Psoas muscle (tissue), 8 donors: Measurements from ENCODE around the gene SS18. TPM values are rescaled to one million over a fixed set of nuclear protein-coding genes. Genes with fewer than 3 reads are reported as not detected.

Experiments used
- ATAC-seq, 4 donors: fragments of 200-7000 bp; cut with Tn5 transposase; one replicate each; pipeline ENCODE4 v1.9.1; 2020; ENCODE audit warnings: moderate library complexity in 3 of 4, mild to moderate bottlenecking in 2 of 4
- DNase-seq, 2 donors: peaks; one replicate each; pipeline ENCODE4 v3.0.0-alpha.2; 2020
- H3K27ac ChIP-seq: fragments of 200-600 bp; one replicate; pipeline ENCODE4 v1.8.0; 2022
- H3K27me3 ChIP-seq, 3 donors: fragments of 200-600 bp in 1 of 3; one replicate each; pipeline versions ENCODE4 v1.6.1 to v1.8.0; 2013 to 2022; ENCODE audit warnings: low read length in 2 of 3, mild to moderate bottlenecking in 2 of 3, moderate library complexity in 1 of 3; ENCODE audit not compliant: insufficient read depth in 3 of 3
- H3K36me3 ChIP-seq, 2 donors: fragments of 200-600 bp in 1 of 2; one replicate each; pipeline versions ENCODE4 v1.6.1 to v1.8.0; 2013 to 2022; ENCODE audit warnings: low read depth in 1 of 2, mild to moderate bottlenecking in 1 of 2, moderate library complexity in 1 of 2; ENCODE audit not compliant: insufficient read depth in 1 of 2
- H3K4me1 ChIP-seq: fragments of 200-600 bp; one replicate; pipeline ENCODE4 v1.8.0; 2022
- H3K4me3 ChIP-seq: fragments of 200-600 bp; one replicate; pipeline ENCODE4 v1.8.0; 2022; ENCODE audit warnings: mild to moderate bottlenecking
- H3K9me3 ChIP-seq: fragments of 200-600 bp; one replicate; pipeline ENCODE4 v1.8.0; 2022
- WGBS, 3 donors: extraction: QIAGEN DNeasy Blood & Tissue Kit; methylation state at CpG; one replicate each; pipeline versions ENCODE4 v1.1.6 to v1.1.7; 2013; 5-methylcytosine and 5-hydroxymethylcytosine counted together
- intact Hi-C, 2 donors: fragments of 100-400 bp; cut with DNase I; formaldehyde crosslinking; loops; one replicate each; pipeline versions ENCODE4 v1.11.0 to v1.14.2; 2022
- polyA plus RNA-seq, 3 donors: library from polyadenylated mRNA; stranded (reverse); fragments of 200-250 nt; gene quantifications; one replicate each; pipeline ENCODE4 v1.2.3, GENCODE V29; 2013
- total RNA-seq, 4 donors: library from RNA; stranded (reverse); fragmentation: NEBNext Ultra II Directional in 2 of 4; extraction: Animal tissue kit (Norgen Biotek cat#: 25700) in 2 of 4; gene quantifications; one replicate each; pipeline versions ENCODE4 v1.2.1 to v1.2.4, GENCODE V29; 2021 to 2023
- TF ChIP-seq, protein P1 (sequence below): fragments of 200-600 bp; IDR thresholded peaks from one replicate; pipeline ENCODE4 v1.8.0; 2022; ENCODE audit warnings: antibody characterized with exemption
- donor health status: healthy with polysubstance abuse.
- donor health status: DM: no; HTN: no; CAD: no; lungs with moderate emphysema.
- donor health status: Bipolar disorder and iron deficiency.
- donor health status: healthy.
- donor health status: DM: yes; HTN: yes; CAD: no.
- donor health status: DM: no; HTN: no; CAD: no.
- donor health status: DM: no; HTN: no; CAD: no.
- donor health status: DM: yes; HTN: yes; CAD: no.

The SS18 gene
- total and polyA plus RNA-seq, 7 donors, result 8.4 to 17.3 (median 12.7) TPM

DNA sequence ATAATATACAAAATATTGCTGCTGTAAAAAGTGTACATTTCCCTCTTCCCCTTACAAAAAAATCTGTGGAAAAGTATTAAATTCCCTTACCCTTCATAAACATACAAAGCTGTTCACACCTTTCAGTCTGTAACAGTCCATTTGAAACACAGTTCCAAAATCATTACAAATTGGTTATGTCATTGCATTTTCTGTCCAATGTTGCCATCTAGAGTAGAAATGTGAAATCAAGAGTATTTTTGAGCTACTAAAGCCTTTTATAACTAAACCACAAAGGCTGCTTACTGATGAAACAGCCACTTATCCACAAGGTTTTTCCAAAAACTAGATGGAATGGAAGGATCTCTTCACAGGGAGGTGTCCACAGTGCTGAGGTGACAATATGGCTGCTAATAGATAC lies 72.5 kb downstream of the SS18 start:
- ATAC-seq, result no peak
- Histone ChIP-seq H3K27me3 (no peaks in the 10 kb centered on the region), H3K4me1 (no peaks in the 10 kb centered on the region), H3K4me3 (no peak overlapping the region), H3K36me3 (peaks cover 0 to 78% of the 10 kb centered on the region in 2 donors), H3K27ac (no peak overlapping the region), H3K9me3 (no peaks in the 10 kb centered on the region)
- TF ChIP-seq, protein P1, sequence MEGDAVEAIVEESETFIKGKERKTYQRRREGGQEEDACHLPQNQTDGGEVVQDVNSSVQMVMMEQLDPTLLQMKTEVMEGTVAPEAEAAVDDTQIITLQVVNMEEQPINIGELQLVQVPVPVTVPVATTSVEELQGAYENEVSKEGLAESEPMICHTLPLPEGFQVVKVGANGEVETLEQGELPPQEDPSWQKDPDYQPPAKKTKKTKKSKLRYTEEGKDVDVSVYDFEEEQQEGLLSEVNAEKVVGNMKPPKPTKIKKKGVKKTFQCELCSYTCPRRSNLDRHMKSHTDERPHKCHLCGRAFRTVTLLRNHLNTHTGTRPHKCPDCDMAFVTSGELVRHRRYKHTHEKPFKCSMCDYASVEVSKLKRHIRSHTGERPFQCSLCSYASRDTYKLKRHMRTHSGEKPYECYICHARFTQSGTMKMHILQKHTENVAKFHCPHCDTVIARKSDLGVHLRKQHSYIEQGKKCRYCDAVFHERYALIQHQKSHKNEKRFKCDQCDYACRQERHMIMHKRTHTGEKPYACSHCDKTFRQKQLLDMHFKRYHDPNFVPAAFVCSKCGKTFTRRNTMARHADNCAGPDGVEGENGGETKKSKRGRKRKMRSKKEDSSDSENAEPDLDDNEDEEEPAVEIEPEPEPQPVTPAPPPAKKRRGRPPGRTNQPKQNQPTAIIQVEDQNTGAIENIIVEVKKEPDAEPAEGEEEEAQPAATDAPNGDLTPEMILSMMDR, result no peak
- DNase-seq, result no peak
- intact Hi-C loops, result no loop called here

DNA sequence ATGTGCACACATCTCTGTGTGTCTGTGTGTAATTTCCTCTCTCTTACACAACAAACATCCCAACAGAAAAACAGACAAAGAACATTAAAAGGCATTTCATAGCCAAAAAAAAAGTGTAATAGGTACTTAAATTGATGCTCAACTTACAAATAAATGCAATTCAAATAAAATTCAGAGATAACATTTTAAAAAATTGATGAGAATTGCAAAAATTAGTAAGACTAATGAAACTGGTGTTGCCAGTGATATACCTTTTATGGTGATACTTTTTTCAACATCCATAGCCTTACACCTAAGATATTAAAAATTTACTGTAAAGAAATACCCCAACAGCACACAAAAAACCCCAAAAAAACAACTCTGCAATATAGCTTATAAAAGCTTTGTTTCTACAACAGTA lies 76.0 kb downstream of the SS18 start:
- ATAC-seq, result no peak
- no peaks in the 10 kb centered on the region for H3K9me3 ChIP-seq
- TF ChIP-seq, protein P1, result no peak
- no peak for DNase-seq
- H3K27ac ChIP-seq, result no peak overlapping the region
- H3K27me3 ChIP-seq, result no peaks in the 10 kb centered on the region
- H3K4me3 ChIP-seq, result no peak overlapping the region
- intact Hi-C loops, result no loop called here
- H3K4me1 ChIP-seq, result no peaks in the 10 kb centered on the region
- H3K36me3 ChIP-seq, result peaks cover 0 to 49% of the 10 kb centered on the region in 2 donors

DNA sequence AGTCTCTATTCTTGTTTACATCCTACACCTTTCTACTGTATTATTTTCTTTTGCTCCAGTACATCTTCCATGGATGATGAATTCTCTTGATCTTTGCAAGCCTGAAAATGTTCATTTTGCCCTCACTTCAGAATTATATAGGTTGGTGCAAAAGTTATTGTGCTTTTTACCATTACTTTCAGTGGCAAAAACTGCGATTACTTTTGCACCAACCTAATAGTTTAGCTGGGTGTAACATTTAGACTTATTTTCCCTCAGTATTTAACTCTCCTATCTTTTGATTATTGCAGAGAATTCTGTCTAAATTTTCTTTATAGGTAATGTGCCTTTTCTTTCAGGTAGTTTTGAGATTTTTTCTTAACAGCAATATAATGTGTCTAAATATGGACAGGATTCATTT lies 81.8 kb downstream of the SS18 start:
- DNase-seq (no peak), ATAC-seq (no peak)
- TF ChIP-seq, protein P1, result no peak
- no peak overlapping the region for H3K4me3 ChIP-seq
- 95 to 99% (median 97%) methylated on average over 1 of the region's 1 CpG for WGBS, 3 donors
- no peak overlapping the region for H3K27ac ChIP-seq
- no peaks in the 10 kb centered on the region for H3K9me3 ChIP-seq
- intact Hi-C loops, result no loop called here
- no peaks in the 10 kb centered on the region for H3K36me3 ChIP-seq
- no peaks in the 10 kb centered on the region for H3K27me3 ChIP-seq
- no peaks in the 10 kb centered on the region for H3K4me1 ChIP-seq

DNA sequence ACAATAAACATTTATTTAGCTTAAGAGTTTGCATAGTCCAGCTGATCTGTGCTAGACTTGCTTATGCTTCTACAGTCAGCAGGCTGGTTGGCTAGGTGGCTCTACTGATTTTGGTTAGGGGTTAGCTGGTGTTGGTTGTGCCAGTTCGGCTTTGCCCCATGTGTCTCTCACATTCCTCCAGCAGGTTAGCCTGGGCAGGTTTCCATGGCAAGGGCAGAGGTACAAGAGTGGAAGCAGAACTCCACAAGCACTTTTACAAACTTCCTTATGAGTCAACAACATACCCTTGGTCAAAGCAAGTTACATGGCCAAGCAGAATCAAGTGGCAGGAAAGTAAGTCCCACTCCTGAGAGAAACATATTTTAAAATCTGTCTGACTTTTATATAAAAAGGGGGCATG lies 82.3 kb downstream of the SS18 start:
- intact Hi-C loops, result no loop called here
- no peaks in the 10 kb centered on the region for H3K4me1 ChIP-seq
- TF ChIP-seq, protein P1, result no peak
- DNase-seq, result no peak
- 78 to 89% (median 87%) methylated on average over 1 of the region's 1 CpG for WGBS, 3 donors
- no peaks in the 10 kb centered on the region for H3K36me3 ChIP-seq
- H3K9me3 ChIP-seq, result no peaks in the 10 kb centered on the region
- H3K27me3 ChIP-seq, result no peaks in the 10 kb centered on the region
- H3K27ac ChIP-seq, result no peak overlapping the region
- ATAC-seq, result no peak
- H3K4me3 ChIP-seq, result no peak overlapping the region

DNA sequence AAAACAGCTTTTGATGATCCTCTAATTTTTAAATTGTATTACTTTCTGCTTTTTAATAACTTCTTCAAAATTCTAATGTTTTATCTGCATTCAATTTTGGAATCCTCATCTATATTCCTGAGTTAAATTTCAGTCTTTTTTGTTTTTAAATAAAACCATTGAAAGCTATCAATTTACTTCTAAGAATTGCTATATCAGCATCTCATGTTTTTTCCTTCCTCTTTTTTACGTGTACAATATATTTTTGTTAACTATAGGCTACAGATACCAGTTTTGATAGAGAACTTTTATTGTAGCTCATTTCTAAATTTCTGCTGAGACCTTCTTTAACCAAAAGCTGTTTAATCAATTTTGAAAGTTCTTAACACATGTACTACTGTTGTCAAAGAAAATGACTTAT lies 84.5 kb downstream of the SS18 start:
- H3K27me3 ChIP-seq, result no peaks in the 10 kb centered on the region
- no peak for DNase-seq
- no peaks in the 10 kb centered on the region for H3K36me3 ChIP-seq
- H3K27ac ChIP-seq, result no peak overlapping the region
- TF ChIP-seq, protein P1, result no peak
- H3K9me3 ChIP-seq, result no peaks in the 10 kb centered on the region
- ATAC-seq, result no peak
- H3K4me3 ChIP-seq, result no peak overlapping the region
- WGBS, 3 donors, result 53 to 74% (median 64%) methylated on average over 1 of the region's 1 CpG
- H3K4me1 ChIP-seq, result no peaks in the 10 kb centered on the region
- intact Hi-C loops, result no loop called here
